Left lung (tissue), 10 donors: Measurements from ENCODE around the gene SPAAR. TPM values are rescaled to one million over a fixed set of nuclear protein-coding genes. Genes with fewer than 3 reads are reported as not detected.
A peak's percentile ranks its signal among the peaks of the same experiment; 100 is the strongest.

Experiments
- ATAC-seq: fragments of 200-7000 bp; cut with Tn5 transposase; one replicate; pipeline ENCODE4 v1.9.1; 2020; ENCODE audit warnings: moderate library complexity
- DNase-seq, 4 donors: peaks; one replicate each; pipeline ENCODE4 v3.0.0-alpha.2; 2013 to 2020
- H3K27ac ChIP-seq, 2 donors: fragments of 200-600 bp; sonication (generic) in 1 of 2; one replicate each; pipeline versions ENCODE4 v1.5.0 to v1.8.0; 2020 to 2021
- H3K27me3 ChIP-seq, 2 donors: fragments of 200-600 bp; sonication (generic) in 1 of 2; one replicate each; pipeline versions ENCODE4 v1.5.0 to v1.8.0; 2020 to 2021
- H3K36me3 ChIP-seq, 2 donors: fragments of 200-600 bp; sonication (generic) in 1 of 2; one replicate each; pipeline versions ENCODE4 v1.5.0 to v1.8.0; 2020 to 2021
- H3K4me1 ChIP-seq, 2 donors: fragments of 200-600 bp; one replicate each; pipeline ENCODE4 v1.8.0; 2021
- H3K4me3 ChIP-seq, 2 donors: fragments of 200-600 bp; sonication (generic) in 1 of 2; one replicate each; pipeline versions ENCODE4 v1.5.0 to v1.8.0; 2020 to 2021; ENCODE audit warnings: mild to moderate bottlenecking in 1 of 2
- H3K9me3 ChIP-seq, 2 donors: fragments of 200-600 bp; sonication (generic) in 1 of 2; one replicate each; pipeline versions ENCODE4 v1.5.0 to v1.8.0; 2020 to 2021
- CTCF ChIP-seq, 2 donors: fragments of 200-600 bp; sonication (generic) in 1 of 2; IDR thresholded peaks; one replicate each; pipeline versions ENCODE4 v1.5.0 to v1.8.0; 2021; ENCODE audit warnings: antibody characterized with exemption in 2 of 2
- intact Hi-C, 2 donors: fragments of 100-400 bp; cut with DNase I; formaldehyde crosslinking; loops; one replicate each; pipeline versions ENCODE4 v1.11.2 to v1.14.2; 2022
- polyA plus RNA-seq, 6 donors: library from polyadenylated mRNA; unstranded; fragments of 120-200 nt; gene quantifications; one replicate each; pipeline ENCODE4 v1.2.1, GENCODE V29; 2013; ENCODE audit not compliant: insufficient read length in 6 of 6
- total RNA-seq, 2 donors: library from RNA; stranded (reverse); fragmentation: NEBNext Ultra II Directional; extraction: Animal tissue kit (Norgen Biotek cat#: 25700); gene quantifications; one replicate each; pipeline ENCODE4 v1.2.1, GENCODE V29; 2021
- donor health status: DM: no; HTN: yes; CAD: no.
- donor health status: DM: no; HTN: no; CAD: no.

The SPAAR gene
- total and polyA plus RNA-seq, 8 donors: 2.9 to 6.8 (median 3.7) TPM

- Histone ChIP-seq H3K36me3 (no peaks in the 10 kb centered on the region), H3K27me3 (peaks cover 0 to 6% of the 10 kb centered on the region in 2 donors), H3K27ac (no peak overlapping the region), H3K4me1 (peaks cover 35 to 43% of the 10 kb centered on the region in 2 donors), H3K4me3 (no peak overlapping the region), H3K9me3 (no peaks in the 10 kb centered on the region)
- intact Hi-C loops: no loop called here
- ATAC-seq: peak; percentile 16
- TF ChIP-seq CTCF (IDR thresholded peaks at IDR 0.05): peak; percentile 61 to 86
- DNase-seq: peak in 2 of 4 donors; percentile 44 to 73
These were observed 6.2 kb upstream of the SPAAR start for GRCh38 chr9:35903049-35903448.

DNA sequence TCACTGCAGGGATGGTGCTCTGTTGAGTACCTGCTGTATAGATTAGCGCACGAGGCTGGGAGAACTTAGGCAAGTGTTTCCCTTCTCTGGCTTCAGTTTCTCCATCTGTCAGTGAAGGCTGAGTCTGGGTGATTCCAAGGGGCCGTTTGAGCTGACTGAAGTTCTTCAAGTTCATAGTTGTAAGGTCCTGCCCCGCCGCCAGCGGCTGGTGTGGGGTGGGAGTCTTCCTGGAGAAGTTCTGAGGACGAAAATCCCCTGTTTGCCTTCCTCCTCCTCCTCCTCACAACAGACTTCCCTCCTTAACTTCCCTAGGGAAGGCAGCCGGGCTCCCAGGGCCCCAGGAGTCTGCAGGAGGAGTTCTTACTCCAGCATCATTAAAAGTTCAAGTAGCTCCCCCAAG, 5.0 kb upstream of the SPAAR start:
- intact Hi-C loops: no loop called here
- ATAC-seq: no peak
- H3K4me3 ChIP-seq: no peak overlapping the region
- peaks cover 48 to 56% of the 10 kb centered on the region in 2 donors for H3K4me1 ChIP-seq
- H3K27ac ChIP-seq: peak overlapping the region in 1 of 2 donors; percentile 91
- H3K36me3 ChIP-seq: no peaks in the 10 kb centered on the region
- peaks cover 0 to 6% of the 10 kb centered on the region in 2 donors for H3K27me3 ChIP-seq
- TF ChIP-seq CTCF (IDR thresholded peaks at IDR 0.05): no peak
- H3K9me3 ChIP-seq: no peaks in the 10 kb centered on the region
- DNase-seq: no peak

DNA sequence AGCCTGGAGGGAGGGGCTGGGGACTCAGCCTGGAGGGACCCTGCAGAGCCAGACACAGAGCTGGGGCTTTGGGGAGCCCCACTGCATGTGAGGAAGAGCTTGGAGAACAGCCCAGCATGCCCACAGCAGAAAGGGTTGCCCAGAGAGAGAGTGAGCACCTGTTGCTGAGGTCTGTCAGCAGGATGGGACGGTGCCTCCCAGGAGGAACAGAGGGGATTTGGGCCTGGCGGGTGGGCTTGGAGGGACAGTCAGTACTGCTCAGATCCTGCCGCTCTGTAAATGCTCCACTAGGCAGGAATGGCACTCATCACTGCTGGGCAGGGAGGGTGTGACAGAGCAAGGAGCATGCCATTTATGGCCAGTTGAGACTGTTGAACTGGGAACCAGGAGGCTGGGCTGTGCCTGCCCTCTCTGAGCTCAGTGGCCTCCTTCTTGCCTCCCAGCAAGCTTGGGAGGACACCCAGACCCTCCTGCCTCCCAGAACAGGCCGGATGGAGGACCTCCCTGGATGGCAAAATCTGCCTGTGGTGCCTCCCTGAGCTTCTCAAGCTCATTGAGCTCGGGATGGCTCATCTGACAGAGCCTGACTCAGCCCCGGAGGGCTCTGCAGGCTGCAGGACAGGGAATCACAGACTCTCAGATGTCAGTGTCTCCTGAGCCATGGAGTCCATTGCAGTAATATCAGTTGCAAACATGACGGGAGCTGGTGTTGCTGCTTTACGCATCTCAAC, 4.1 kb upstream of the SPAAR start:
- no peak for TF ChIP-seq CTCF (IDR thresholded peaks at IDR 0.05)
- Histone ChIP-seq H3K36me3 (no peaks in the 10 kb centered on the region), H3K27me3 (peaks cover 0 to 6% of the 10 kb centered on the region in 2 donors), H3K4me1 (peaks cover 54 to 65% of the 10 kb centered on the region in 2 donors), H3K9me3 (no peaks in the 10 kb centered on the region), H3K4me3 (no peak overlapping the region), H3K27ac (peak overlapping the region; percentile 91 to 95)
- intact Hi-C loops: loop anchor here in 1 of 2 donors (5.0 kb wide), 1 partner anchor 42 kb away; no protein-coding TSS in a partner anchor
- DNase-seq (no peak), ATAC-seq (no peak)

DNA sequence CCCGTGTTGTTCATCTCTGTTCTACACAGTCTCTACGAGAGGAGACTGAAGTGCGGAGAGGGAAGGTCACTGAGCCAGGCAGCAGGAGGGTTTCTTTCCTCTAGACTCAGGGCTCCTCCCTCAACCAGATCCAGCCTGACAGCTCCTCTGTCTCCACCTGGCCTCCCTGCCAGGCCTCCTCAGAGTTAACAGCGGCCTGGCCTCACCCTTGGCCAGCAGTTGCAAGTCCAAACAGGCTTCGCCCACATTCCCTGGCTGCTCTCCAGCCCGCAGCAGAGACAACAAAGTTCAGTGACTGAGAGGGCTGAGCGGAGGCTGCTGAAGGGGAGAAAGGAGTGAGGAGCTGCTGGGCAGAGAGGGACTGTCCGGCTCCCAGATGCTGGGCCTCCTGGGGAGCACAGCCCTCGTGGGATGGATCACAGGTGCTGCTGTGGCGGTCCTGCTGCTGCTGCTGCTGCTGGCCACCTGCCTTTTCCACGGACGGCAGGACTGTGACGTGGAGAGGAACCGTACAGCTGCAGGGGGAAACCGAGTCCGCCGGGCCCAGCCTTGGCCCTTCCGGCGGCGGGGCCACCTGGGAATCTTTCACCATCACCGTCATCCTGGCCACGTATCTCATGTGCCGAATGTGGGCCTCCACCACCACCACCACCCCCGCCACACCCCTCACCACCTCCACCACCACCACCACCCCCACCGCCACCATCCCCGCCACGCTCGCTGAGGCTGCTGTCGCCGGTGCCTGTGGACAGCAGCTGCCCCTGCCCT, 3.2 kb upstream of the SPAAR start, which contains the start of gene HRCT1:
TSS of gene HRCT1 (plus strand) at position 291 of the 768 bp plus-strand sequence. CDS start at position 377, 86 bp downstream.
- peaks cover 54 to 74% of the 10 kb centered on the region in 2 donors for H3K4me1 ChIP-seq
- intact Hi-C loops: loop anchor here in 1 of 2 donors (5.0 kb wide), 1 partner anchor 41 kb away; no protein-coding TSS in a partner anchor
- H3K36me3 ChIP-seq: no peaks in the 10 kb centered on the region
- TF ChIP-seq CTCF (IDR thresholded peaks at IDR 0.05): no peak
- peak; percentile 62 for ATAC-seq
- DNase-seq: peak; percentile 73 to 92 (median 92)
- H3K4me3 ChIP-seq: no peak within 1 kb of the TSS
- H3K27ac ChIP-seq: peak within 1 kb of the TSS; percentile 91 to 95
- H3K9me3 ChIP-seq: no peaks in the 10 kb centered on the region
- H3K27me3 ChIP-seq: peaks cover 0 to 6% of the 10 kb centered on the region in 2 donors
